TTC549 (cell line): ENCODE data around the gene ABITRAM.
"Not testable (repeated sequence)": the region's sequence is repeated elsewhere in the genome, so short reads cannot be mapped to it uniquely, and the experiment has no call there.

Source experiments
- FAIRE-seq: peaks from 2 replicates; lab custom pipeline; 2012; peaks lifted over from hg19 to GRCh38; lab: Jason Lieb, UNC

The ABITRAM gene

DNA sequence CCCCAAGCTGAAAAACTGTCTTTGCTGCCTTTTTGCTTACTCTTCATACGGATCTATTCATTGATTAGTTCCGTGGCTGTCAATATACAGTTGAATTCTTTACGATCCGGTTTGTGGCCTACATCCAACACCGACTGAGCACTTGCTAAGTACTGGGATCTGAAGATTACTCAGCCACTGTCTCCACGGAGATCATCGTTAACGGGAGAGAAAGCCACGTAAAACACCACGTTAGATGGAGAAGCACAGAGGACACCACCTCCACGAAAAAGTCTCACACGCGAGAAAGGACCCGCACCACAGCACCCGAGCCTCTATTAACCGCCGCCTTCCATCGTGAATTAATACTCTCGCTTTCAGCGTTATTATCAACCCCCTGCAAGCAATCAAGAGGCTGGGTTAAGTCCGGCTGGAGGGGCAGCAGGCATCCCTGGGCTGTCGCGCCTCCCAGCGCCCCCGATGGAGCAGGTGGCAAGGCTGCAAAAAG, 926 bp upstream of the ABITRAM start:
- FAIRE-seq, result no peak

- FAIRE-seq, result no peak
Observed at GRCh38 chr9:108933718-108934322, 380 bp upstream of the ABITRAM start, which contains the start of gene ELP1. ELP1 (minus strand) TSS chr9:108934124; CDS start chr9:108931146, 2,978 bp downstream.

DNA sequence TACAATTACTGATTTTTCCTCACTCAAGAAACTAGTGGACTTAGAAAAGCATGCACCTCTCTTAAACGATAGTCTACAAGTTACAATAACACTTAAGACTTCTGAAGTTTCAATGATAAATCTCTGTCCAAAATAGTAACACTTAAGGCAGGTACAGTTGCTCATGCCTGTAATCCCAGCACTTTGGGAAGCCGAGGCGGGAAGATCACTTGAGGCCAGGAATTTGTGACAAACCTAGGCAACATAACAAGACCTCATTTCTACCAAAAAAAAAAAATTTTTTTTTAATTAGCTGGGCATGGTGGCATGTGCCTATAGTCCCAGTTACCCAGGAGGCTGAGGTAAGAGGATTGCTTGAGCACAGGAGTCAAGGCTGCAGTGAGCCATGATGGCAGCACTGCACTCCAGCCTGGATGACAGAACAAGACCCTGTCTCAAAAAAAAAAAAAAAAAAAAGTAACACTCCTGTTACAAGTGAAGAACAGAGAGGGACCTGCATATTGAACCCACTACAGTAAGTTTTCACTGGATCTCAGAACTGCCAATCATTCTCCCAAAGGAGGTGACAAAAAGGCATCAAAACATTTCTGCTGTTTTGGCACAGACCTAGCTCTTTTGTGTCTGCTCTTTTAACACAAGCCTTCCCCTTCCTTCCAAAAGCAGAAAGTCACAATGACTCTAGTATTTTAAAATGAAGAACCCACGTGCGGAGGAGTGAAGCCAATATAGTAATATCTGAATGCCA, 3.5 kb downstream of the ABITRAM start:
- FAIRE-seq, result no peak

- FAIRE-seq, result no peak
Observed at GRCh38 chr9:108939975-108940374, 5.8 kb downstream of the ABITRAM start.

DNA sequence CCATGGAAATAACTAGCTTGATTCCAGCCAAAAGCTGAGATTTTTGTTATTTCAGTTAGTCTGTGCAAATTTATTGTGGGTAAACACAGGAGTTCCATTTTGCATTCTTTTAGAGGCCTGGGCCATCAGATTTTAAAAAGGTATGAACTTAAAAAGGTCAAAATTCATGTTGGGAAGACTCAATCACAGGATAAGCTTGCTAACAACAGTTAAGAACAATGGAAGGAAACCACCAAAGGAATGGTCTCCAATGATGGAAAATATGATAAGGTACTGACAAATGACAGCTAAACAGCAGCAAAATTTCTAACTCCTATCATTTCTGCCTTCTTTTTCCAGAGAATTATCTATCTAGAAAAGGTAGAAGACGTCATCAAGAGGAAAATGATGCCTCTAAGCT, 16.0 kb downstream of the ABITRAM start:
- no peak for FAIRE-seq

DNA sequence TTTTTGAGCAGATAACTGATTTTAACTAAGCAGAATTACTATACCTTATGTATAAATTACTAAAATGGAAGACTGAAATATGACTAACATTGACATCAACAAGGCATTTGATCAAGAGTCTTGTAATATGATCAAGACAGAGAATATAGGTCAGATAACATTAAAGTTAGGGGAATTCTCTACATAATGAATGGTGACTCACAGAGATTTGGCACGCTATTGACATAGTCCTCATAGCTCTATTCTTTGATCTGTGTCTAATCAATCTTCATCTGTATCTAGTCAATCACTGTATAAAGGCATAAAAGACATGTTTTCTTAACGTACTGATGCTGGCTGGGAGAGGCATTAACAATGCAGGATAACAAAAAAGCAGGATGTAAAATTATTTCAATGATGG, 17.4 kb downstream of the ABITRAM start:
- FAIRE-seq, result no peak

- peak; percentile 87 for FAIRE-seq
Observed at GRCh38 chr9:108953983-108954574, 19.9 kb downstream of the ABITRAM start.

- FAIRE-seq, result no peak
Observed at GRCh38 chr9:108956022-108956630, 21.9 kb downstream of the ABITRAM start.

GRCh38 chr9:108956631-108957026, 22.4 kb downstream of the ABITRAM start:
- no peak for FAIRE-seq

DNA sequence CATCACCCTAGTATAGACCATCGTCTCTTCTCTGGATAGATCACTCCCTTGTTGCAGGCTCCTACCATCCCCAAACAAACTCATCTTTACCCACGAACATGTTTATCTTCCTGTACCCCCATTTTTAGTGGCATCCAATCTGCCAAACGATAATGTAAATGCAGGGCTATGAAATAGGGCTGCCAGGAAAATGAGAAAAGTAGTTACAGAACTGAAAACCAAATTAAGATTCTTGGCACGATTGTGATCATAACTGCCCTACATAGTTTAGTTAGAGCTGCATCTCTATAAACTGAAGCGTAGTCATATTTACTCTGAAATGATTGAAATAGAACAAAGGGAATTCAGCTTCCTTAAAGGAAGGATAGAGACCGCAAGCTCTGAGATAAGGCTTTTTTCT, 26.1 kb downstream of the ABITRAM start:
- FAIRE-seq, result no peak

- FAIRE-seq, result no peak
Observed at GRCh38 chr9:108961151-108961550, 27.0 kb downstream of the ABITRAM start.

DNA sequence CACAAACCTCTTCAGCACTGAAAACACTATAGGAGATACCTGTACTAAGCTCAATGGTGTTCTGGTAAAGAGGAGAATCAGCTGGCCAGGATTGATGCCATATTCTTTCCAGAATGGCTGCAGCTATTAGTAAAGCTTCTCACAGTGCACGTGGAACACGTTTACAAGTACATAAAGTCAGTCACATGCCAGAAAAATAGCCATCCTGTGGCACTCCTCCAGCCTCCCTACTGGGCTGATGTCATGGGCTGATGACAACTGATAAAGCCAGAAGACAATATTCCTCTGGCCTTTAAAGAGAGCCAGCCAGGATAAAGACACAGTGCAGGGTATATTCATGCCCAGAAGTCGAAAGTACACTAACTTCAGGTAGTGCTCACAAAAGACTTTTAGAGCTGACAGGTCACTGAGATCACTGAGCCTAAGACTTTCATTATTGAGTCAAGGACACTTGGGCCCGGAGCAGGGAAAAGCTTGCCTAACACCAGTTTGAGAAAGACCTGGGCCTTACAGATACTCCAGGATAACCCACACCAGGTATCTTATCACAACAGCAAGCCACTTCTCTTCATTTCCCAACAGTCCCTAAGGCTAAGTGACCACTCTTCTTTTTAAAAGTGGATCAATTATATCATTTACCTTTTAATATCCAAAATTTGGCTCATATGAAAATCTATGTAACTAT, 29.4 kb downstream of the ABITRAM start:
- no peak for FAIRE-seq

GRCh38 chr9:108967916-108968315, 33.7 kb downstream of the ABITRAM start:
- FAIRE-seq, result no peak

DNA sequence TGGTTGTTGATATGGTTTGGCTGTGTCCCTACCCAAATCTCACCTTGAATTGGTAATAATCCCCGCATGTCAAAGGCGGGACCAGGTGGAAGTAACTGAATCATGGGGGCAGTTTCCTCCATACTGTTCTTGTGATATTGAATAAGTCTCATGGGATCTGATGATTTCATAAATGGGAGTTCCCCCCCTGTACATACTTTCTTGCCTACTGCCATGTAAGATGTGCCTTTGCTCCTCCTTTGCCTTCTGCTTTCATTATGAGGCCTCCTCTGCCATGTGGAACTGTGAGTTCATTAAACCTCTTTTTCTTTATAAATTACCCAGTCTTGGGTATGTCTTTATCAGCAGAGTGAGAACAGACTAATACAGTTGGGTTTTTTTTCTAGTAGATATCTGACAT, 37.2 kb downstream of the ABITRAM start:
- not testable (repeated sequence) for FAIRE-seq

DNA sequence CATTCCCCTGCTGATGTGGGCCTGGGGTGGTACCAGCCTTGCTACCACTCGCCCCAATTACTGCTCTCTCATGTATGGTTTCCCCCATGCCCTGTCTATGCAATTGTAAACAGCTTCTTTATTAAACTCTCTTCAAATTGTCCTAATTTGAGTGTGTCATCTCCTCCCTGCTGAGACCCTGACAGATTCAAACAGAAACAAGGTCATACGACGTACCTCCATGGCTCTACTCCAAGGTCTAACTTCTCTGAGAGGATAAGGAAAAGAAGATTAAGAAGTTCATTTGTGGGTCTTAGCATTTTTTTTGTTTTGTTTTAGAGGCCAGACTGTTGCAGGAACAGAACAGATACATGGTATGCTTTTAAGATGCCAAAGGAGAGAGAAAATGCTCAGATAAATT, 38.0 kb downstream of the ABITRAM start:
- FAIRE-seq, result no peak

DNA sequence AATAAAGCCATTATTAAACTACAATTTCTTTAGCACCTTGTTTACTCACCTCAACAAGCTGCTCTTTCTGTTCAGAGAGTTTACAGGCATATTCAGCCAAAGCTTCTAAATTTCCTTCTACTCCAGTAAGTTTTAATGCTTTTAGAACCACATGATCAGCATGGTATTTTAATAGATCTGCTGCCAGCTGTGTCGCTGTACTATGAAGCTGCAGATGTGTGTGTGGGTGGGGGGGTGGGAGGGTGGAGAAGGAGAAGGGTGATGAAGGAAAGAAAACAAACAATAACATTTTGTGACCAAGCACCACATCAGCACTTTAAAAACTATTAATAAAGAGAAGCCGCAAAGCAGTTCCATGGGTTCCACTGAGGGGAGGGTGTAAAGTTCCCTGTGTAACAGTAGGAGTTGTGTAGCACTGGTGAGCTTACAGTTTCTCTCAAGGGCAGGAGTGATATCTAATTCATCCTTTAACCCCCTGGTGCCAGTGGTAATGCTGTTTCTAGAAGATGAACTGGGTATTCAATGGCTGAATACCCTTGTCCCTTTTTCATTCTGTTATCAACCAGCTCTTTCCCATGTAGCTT, 38.5 kb downstream of the ABITRAM start:
- FAIRE-seq, result no peak

DNA sequence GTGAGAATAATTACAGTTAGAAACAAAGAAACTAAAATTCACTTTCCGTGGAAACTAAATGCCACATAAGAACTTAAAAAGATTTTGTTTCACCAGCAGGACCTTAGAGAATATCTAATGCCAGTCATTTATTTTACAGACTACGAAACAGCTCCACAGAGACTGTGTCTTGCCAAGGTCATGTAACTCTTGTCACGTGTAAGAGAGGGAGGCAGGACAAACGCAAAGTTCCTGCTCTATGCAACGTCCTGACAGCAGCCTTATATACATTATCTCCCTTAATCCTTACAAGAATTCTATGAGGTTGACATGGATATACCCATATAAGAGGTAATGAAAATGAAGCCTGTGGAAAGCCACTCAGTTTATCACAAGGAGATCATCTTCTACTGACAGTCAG, 39.7 kb downstream of the ABITRAM start:
- FAIRE-seq, result no peak

DNA sequence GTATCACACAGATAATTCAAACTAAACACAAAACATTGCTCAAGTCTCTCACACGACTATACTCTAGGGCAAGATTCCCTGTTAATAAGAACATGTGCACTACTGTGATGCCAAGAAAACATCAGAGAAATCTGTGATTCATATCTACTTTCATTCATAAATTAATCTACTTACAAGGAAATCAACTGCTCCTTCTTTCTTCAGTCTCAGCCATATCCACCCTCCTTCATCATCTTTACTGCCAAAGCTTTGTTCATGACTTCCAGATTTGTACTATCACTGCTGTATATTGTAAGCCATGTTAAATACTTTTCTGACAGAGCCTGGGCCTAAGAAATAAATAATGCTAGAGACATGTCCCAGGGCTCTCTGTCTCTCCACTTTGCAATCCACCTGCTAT, 44.0 kb downstream of the ABITRAM start:
- no peak for FAIRE-seq

DNA sequence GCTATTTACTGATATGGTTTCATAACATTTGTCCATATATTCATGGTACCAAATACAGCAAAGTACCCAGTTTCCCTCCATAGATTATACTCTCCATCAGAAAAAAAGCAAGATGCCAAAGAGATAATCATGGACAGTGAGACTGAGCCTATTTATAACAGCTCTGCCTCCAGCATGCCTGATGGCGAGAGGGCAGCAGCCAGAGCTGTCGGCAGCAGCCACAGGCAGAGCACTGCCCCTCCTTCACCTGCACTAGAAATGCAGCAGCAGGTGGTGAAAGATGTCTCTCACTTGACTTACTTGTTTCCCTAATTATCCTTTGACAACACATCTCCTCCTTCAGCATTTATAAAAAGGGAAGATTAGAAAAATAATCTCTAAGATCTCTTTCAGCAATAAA, 46.7 kb downstream of the ABITRAM start:
- no peak for FAIRE-seq

- no peak for FAIRE-seq
Observed at GRCh38 chr9:108983885-108984284, 49.7 kb downstream of the ABITRAM start.
